SK-N-SH (cell line): Measurements from ENCODE around the gene TRPC6. TPM values are rescaled to one million over a fixed set of nuclear protein-coding genes. Genes with fewer than 3 reads are reported as not detected.

Experiments
- CTCF ChIA-PET: fragments of 300-600, 350-600 bp; formaldehyde crosslinking; extraction: SDS; loops from one replicate; lab custom pipeline; 2021; lab: Yijun Ruan, JAX
- POLR2A ChIA-PET: fragments of 350-600 bp; sonication (Branson Sonifier 250); formaldehyde crosslinking; extraction: SDS; loops from one replicate; lab custom pipeline; 2020; ENCODE audit warnings: antibody characterized with exemption, inconsistent platforms; lab: Yijun Ruan, JAX
- DNase-seq: peaks from one replicate; pipeline ENCODE4 v3.0.0; 2012
- H2AFZ ChIP-seq: fragments of 200-600 bp; sonication (generic); 2 replicates; pipeline ENCODE4 v1.8.1; 2016; ENCODE audit warnings: antibody characterized with exemption, mild to moderate bottlenecking, low read depth
- H3F3A ChIP-seq: fragments of 200-600 bp; sonication (generic); replicated peaks from 2 replicates; pipeline ENCODE3; 2016; ENCODE audit warnings: antibody characterized with exemption, mild to moderate bottlenecking; ENCODE audit not compliant: insufficient read depth
- H3K27ac ChIP-seq, 2 experiments: fragments of 200-500 bp in 1 of 2; fragments of 200-600 bp in 1 of 2; sonication (Bioruptor generic) in 1 of 2; sonication (generic), shearing (Covaris generic) in 1 of 2; 2 replicates each; pipeline versions ENCODE4 v1.5.1 to v1.6.1; 2014 to 2016; ENCODE audit warnings: low read depth in 2 of 2, inconsistent platforms in 1 of 2, low read length in 1 of 2, mild to moderate bottlenecking in 1 of 2, mixed read lengths in 1 of 2
- H3K27me3 ChIP-seq: fragments of 200-600 bp; sonication (generic), shearing (Covaris generic); 2 replicates; pipeline ENCODE4 v1.6.1; 2016; ENCODE audit warnings: mixed run types; ENCODE audit not compliant: insufficient read depth
- H3K36me3 ChIP-seq, 2 experiments: fragments of 200-500 bp in 1 of 2; fragments of 200-600 bp in 1 of 2; sonication (Bioruptor generic) in 1 of 2; sonication (generic) in 1 of 2; replicated peaks in 1 of 2; 2 replicates each; pipeline versions ENCODE3 to v1.5.1; 2014 to 2016; ENCODE audit warnings: low read length in 1 of 2, mild to moderate bottlenecking in 1 of 2; ENCODE audit not compliant: insufficient read depth in 2 of 2, control insufficient read depth in 1 of 2
- H3K4me1 ChIP-seq, 2 experiments: fragments of 200-500 bp in 1 of 2; fragments of 200-600 bp in 1 of 2; sonication (Bioruptor generic) in 1 of 2; sonication (generic), shearing (Covaris generic) in 1 of 2; 2 replicates each; pipeline versions ENCODE4 v1.5.1 to v1.6.1; 2014 to 2016; ENCODE audit warnings: low read depth in 1 of 2, low read length in 1 of 2, mixed run types in 1 of 2; ENCODE audit not compliant: insufficient read depth in 2 of 2, control insufficient read depth in 1 of 2
- H3K4me2 ChIP-seq: fragments of 200-600 bp; sonication (generic), shearing (Covaris generic); 2 replicates; pipeline ENCODE4 v1.6.1; 2017; ENCODE audit warnings: mixed run types
- H3K4me3 ChIP-seq, 2 experiments: fragments of 200-500 bp in 1 of 2; fragments of 200-600 bp in 1 of 2; sonication (Bioruptor generic) in 1 of 2; sonication (generic), shearing (Covaris generic) in 1 of 2; 2 replicates each; pipeline versions ENCODE4 v1.5.1 to v1.8.1; 2014 to 2016; ENCODE audit warnings: low read depth in 2 of 2, inconsistent platforms in 1 of 2, low read length in 1 of 2, mild to moderate bottlenecking in 1 of 2, mixed read lengths in 1 of 2, moderate library complexity in 1 of 2
- H3K79me2 ChIP-seq: fragments of 200-600 bp; sonication (generic); 2 replicates; pipeline ENCODE4 v1.8.1; 2017; ENCODE audit warnings: mild to moderate bottlenecking; ENCODE audit not compliant: insufficient read depth
- H3K9ac ChIP-seq: fragments of 200-600 bp; sonication (generic); 2 replicates; pipeline ENCODE4 v1.6.1; 2017; ENCODE audit warnings: mixed run types
- H3K9me2 ChIP-seq: fragments of 200-600 bp; sonication (generic); 2 replicates; pipeline ENCODE4 v1.6.1; 2017; ENCODE audit warnings: mixed run types
- H3K9me3 ChIP-seq: fragments of 200-600 bp; sonication (generic); 2 replicates; pipeline ENCODE4 v1.6.1; 2017; ENCODE audit warnings: mixed run types, mild to moderate bottlenecking, moderate library complexity
- H4K20me1 ChIP-seq: fragments of 200-600 bp; sonication (generic); 2 replicates; pipeline ENCODE4 v1.6.1; 2017; ENCODE audit warnings: mild to moderate bottlenecking, mixed run types; ENCODE audit not compliant: insufficient read depth
- CTCF ChIP-seq: fragments of 200-600 bp; sonication (generic); IDR thresholded peaks from 2 replicates; pipeline ENCODE4 v1.6.1; 2017; ENCODE audit warnings: antibody characterized with exemption, mild to moderate bottlenecking, moderate library complexity
- ELF1 ChIP-seq: IDR thresholded peaks from 2 replicates; pipeline ENCODE4 v1.4.0; 2012
- EP300 ChIP-seq, 2 experiments: IDR thresholded peaks; 2 replicates each; pipeline versions ENCODE4 v1.4.0 to v1.6.1; 2012; ENCODE audit warnings: borderline replicate concordance in 1 of 2, low read depth in 1 of 2, low read length in 1 of 2
- EZH2phosphoT487 ChIP-seq: fragments of 200-600 bp; sonication (generic); IDR thresholded peaks from 2 replicates; pipeline ENCODE4 v1.6.1; 2017; ENCODE audit warnings: low read depth, mixed run types, mild to moderate bottlenecking, antibody characterized with exemption, moderate library complexity, borderline replicate concordance
- FOXM1 ChIP-seq: IDR thresholded peaks from 2 replicates; pipeline ENCODE4 v1.4.0; 2012; ENCODE audit warnings: low read depth, mild to moderate bottlenecking
- GABPA ChIP-seq: IDR thresholded peaks from 2 replicates; pipeline ENCODE4 v1.4.0; 2012; ENCODE audit warnings: low read depth, mild to moderate bottlenecking
- JUND ChIP-seq: IDR thresholded peaks from 2 replicates; pipeline ENCODE4 v1.4.0; 2012
- NFIC ChIP-seq: IDR thresholded peaks from 2 replicates; pipeline ENCODE4 v1.4.0; 2012; ENCODE audit warnings: borderline replicate concordance
- NRF1 ChIP-seq: IDR thresholded peaks from 2 replicates; pipeline ENCODE4 v1.6.1; 2012; ENCODE audit warnings: low read depth, mild to moderate bottlenecking, low read length
- POLR2AphosphoS5 ChIP-seq: IDR thresholded peaks from 2 replicates; pipeline ENCODE4 v1.6.1; 2012; ENCODE audit warnings: low read depth, low read length
- RAD21 ChIP-seq: IDR thresholded peaks from 2 replicates; pipeline ENCODE4 v1.6.1; 2012; ENCODE audit warnings: mild to moderate bottlenecking, low read length
- RCOR1 ChIP-seq: fragments of 150-350 bp; IDR thresholded peaks from 2 replicates; pipeline ENCODE4 v1.6.1; 2017; ENCODE audit warnings: antibody characterized with exemption, low read length
- RXRA ChIP-seq: IDR thresholded peaks from 2 replicates; pipeline ENCODE4 v1.4.0; 2012; ENCODE audit warnings: low read depth, mild to moderate bottlenecking, borderline replicate concordance
- TAF1 ChIP-seq: IDR thresholded peaks from 2 replicates; pipeline ENCODE4 v1.6.1; 2012; ENCODE audit warnings: low read depth, mild to moderate bottlenecking, low read length, moderate library complexity, borderline replicate concordance
- USF2 ChIP-seq: fragments of 150-350 bp; IDR thresholded peaks from 2 replicates; pipeline ENCODE4 v1.6.1; 2017; ENCODE audit warnings: antibody characterized with exemption, low read length, low read depth, borderline replicate concordance
- ZBTB33 ChIP-seq: IDR thresholded peaks from 2 replicates; pipeline ENCODE4 v1.4.0; 2012; ENCODE audit warnings: low read depth, borderline replicate concordance
- WGBS: methylation state at CpG from one replicate; pipeline ENCODE4 v1.1.6; 2017; ENCODE audit warnings: low lambda C conversion rate; 5-methylcytosine and 5-hydroxymethylcytosine counted together
- polyA plus RNA-seq, 3 experiments: library from polyadenylated mRNA; depleted of rRNA; stranded (reverse); fragments of >200 nt; gene quantifications; 2 replicates each; pipeline ENCODE4 v1.2.3, GENCODE V29; 2012
- TF ChIP-seq, protein P1 (sequence below): IDR thresholded peaks from 2 replicates; pipeline ENCODE4 v1.6.1; 2012; ENCODE audit warnings: mild to moderate bottlenecking, low read depth, low read length, moderate library complexity
- TF ChIP-seq, protein P2 (sequence below): fragments of 150-350 bp; IDR thresholded peaks from 2 replicates; pipeline ENCODE4 v1.6.1; 2016; ENCODE audit warnings: mild to moderate bottlenecking, low read depth, low read length
- TF ChIP-seq, protein P3 (sequence below): IDR thresholded peaks from 2 replicates; pipeline ENCODE4 v1.4.0; 2012; ENCODE audit warnings: low read depth, borderline replicate concordance

The TRPC6 gene
- polyA plus RNA-seq, 1 of the 3 experiments (the other 2 are of a cell fraction), result not detected

- H3K9me3 ChIP-seq, result no peaks in the 10 kb centered on the region
- CTCF ChIA-PET, result interaction anchor here (0.6 to 1.1 kb wide), 2 partner anchors 15 to 240 kb away, joined by 3 read pairs; no protein-coding TSS in a partner anchor
- H3K27me3 ChIP-seq, result no peaks in the 10 kb centered on the region
- TF ChIP-seq USF2 (no peak), EZH2phosphoT487 (no peak), ZBTB33 (no peak), ELF1 (no peak), JUND (no peak), TAF1 (no peak), RAD21 (no peak), RCOR1 (no peak), NFIC (no peak), NRF1 (no peak), RXRA (no peak), POLR2AphosphoS5 (no peak), GABPA (no peak), CTCF (no peak), EP300 (IDR thresholded peaks at IDR 0.05; ENCODE audit: borderline replicate concordance in 1 of 2, low read depth in 1 of 2, low read length in 1 of 2) (no peak), FOXM1 (no peak)
- TF ChIP-seq, protein P1, sequence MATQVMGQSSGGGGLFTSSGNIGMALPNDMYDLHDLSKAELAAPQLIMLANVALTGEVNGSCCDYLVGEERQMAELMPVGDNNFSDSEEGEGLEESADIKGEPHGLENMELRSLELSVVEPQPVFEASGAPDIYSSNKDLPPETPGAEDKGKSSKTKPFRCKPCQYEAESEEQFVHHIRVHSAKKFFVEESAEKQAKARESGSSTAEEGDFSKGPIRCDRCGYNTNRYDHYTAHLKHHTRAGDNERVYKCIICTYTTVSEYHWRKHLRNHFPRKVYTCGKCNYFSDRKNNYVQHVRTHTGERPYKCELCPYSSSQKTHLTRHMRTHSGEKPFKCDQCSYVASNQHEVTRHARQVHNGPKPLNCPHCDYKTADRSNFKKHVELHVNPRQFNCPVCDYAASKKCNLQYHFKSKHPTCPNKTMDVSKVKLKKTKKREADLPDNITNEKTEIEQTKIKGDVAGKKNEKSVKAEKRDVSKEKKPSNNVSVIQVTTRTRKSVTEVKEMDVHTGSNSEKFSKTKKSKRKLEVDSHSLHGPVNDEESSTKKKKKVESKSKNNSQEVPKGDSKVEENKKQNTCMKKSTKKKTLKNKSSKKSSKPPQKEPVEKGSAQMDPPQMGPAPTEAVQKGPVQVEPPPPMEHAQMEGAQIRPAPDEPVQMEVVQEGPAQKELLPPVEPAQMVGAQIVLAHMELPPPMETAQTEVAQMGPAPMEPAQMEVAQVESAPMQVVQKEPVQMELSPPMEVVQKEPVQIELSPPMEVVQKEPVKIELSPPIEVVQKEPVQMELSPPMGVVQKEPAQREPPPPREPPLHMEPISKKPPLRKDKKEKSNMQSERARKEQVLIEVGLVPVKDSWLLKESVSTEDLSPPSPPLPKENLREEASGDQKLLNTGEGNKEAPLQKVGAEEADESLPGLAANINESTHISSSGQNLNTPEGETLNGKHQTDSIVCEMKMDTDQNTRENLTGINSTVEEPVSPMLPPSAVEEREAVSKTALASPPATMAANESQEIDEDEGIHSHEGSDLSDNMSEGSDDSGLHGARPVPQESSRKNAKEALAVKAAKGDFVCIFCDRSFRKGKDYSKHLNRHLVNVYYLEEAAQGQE, result no peak
- TF ChIP-seq, protein P2, sequence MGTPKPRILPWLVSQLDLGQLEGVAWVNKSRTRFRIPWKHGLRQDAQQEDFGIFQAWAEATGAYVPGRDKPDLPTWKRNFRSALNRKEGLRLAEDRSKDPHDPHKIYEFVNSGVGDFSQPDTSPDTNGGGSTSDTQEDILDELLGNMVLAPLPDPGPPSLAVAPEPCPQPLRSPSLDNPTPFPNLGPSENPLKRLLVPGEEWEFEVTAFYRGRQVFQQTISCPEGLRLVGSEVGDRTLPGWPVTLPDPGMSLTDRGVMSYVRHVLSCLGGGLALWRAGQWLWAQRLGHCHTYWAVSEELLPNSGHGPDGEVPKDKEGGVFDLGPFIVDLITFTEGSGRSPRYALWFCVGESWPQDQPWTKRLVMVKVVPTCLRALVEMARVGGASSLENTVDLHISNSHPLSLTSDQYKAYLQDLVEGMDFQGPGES, result no peak
- TF ChIP-seq, protein P3, sequence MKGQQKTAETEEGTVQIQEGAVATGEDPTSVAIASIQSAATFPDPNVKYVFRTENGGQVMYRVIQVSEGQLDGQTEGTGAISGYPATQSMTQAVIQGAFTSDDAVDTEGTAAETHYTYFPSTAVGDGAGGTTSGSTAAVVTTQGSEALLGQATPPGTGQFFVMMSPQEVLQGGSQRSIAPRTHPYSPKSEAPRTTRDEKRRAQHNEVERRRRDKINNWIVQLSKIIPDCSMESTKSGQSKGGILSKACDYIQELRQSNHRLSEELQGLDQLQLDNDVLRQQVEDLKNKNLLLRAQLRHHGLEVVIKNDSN, result no peak
- TF ChIP-seq, all 33 proteins: peak for 0
- H3K4me1 ChIP-seq, result peaks cover 0 to 9% of the 10 kb centered on the region in 2 experiments; a peak in 1 of 4 replicates
- H3K9me2 ChIP-seq, result no peaks in the 10 kb centered on the region
- H3K79me2 ChIP-seq, result no peaks in the 10 kb centered on the region
- no peaks in the 10 kb centered on the region for H4K20me1 ChIP-seq
- H3K27ac ChIP-seq, result no peak overlapping the region
- H3K9ac ChIP-seq, result no peak overlapping the region
- H3K4me3 ChIP-seq, result no peak overlapping the region
- 13% methylated on average over 1 of the region's 1 CpG for WGBS
- no peaks in the 10 kb centered on the region for H3K36me3 ChIP-seq
- POLR2A ChIA-PET, result no interaction called here
- no peak for DNase-seq
- H3K4me2 ChIP-seq, result no peak overlapping the region
- H2AFZ ChIP-seq, result no peak overlapping the region
- peaks cover 20% of the 10 kb centered on the region for H3F3A ChIP-seq
These were observed 145.7 kb downstream of the TRPC6 start for GRCh38 chr11:101438126-101438525.
